ENCODE data around the gene MDH1. TPM values are rescaled to one million over a fixed set of nuclear protein-coding genes. Genes with fewer than 3 reads are reported as not detected.
A peak's percentile ranks its signal among the peaks of the same experiment; 100 is the strongest.
"Not testable (repeated sequence)": the region's sequence is repeated elsewhere in the genome, so short reads cannot be mapped to it uniquely, and the experiment has no call there.

MDH1 gene
- polyA plus RNA-seq, 1 donor: 299 TPM

- peak; percentile 14 for DNase-seq
Observed at GRCh38 chr2:63589148-63589958, 590 bp downstream of the MDH1 start.

- peak; percentile 18 for DNase-seq
Observed at GRCh38 chr2:63590626-63591408, 2.1 kb downstream of the MDH1 start.

- DNase-seq: no peak
Observed at GRCh38 chr2:63591566-63592175, 2.9 kb downstream of the MDH1 start.

GRCh38 chr2:63594660-63595059, 5.9 kb downstream of the MDH1 start:
- no peak for DNase-seq

GRCh38 chr2:63596401-63596883, 7.7 kb downstream of the MDH1 start:
- no peak for DNase-seq

- no peak for DNase-seq
Observed at GRCh38 chr2:63598981-63599380, 10.2 kb downstream of the MDH1 start.

- no peak for DNase-seq
Observed at GRCh38 chr2:63600881-63601460, 12.2 kb downstream of the MDH1 start.

GRCh38 chr2:63604666-63605065, 15.9 kb downstream of the MDH1 start:
- no peak for DNase-seq

- DNase-seq: not testable (repeated sequence)
Observed at GRCh38 chr2:63608865-63609264, 20.1 kb downstream of the MDH1 start.

GRCh38 chr2:63610525-63610924, 21.8 kb downstream of the MDH1 start:
- DNase-seq: no peak

GRCh38 chr2:63613391-63613901, 24.7 kb downstream of the MDH1 start:
- no peak for DNase-seq

- DNase-seq: no peak
Observed at GRCh38 chr2:63614448-63614968, 25.7 kb downstream of the MDH1 start.

GRCh38 chr2:63614983-63615945, 26.5 kb downstream of the MDH1 start:
- DNase-seq: no peak

- DNase-seq: no peak
Observed at GRCh38 chr2:63617366-63617765, 28.6 kb downstream of the MDH1 start.

- no peak for DNase-seq
Observed at GRCh38 chr2:63619328-63619727, 30.6 kb downstream of the MDH1 start.

- DNase-seq: no peak
Observed at GRCh38 chr2:63622751-63623150, 34.0 kb downstream of the MDH1 start.

GRCh38 chr2:63623763-63624162, 35.0 kb downstream of the MDH1 start:
- DNase-seq: not testable (repeated sequence)

- no peak for DNase-seq
Observed at GRCh38 chr2:63627866-63628265, 39.1 kb downstream of the MDH1 start.

GRCh38 chr2:63628403-63628942, 39.7 kb downstream of the MDH1 start:
- no peak for DNase-seq

GRCh38 chr2:63631501-63631900, 42.7 kb downstream of the MDH1 start:
- DNase-seq: no peak

- no peak for DNase-seq
Observed at GRCh38 chr2:63632382-63632781, 43.6 kb downstream of the MDH1 start.

All from hindlimb muscle (tissue), 1 donor.